H9 (cell line): ENCODE results near the gene MAGI3. TPM values are rescaled to one million over a fixed set of nuclear protein-coding genes. Genes with fewer than 3 reads are reported as not detected.

Experiments used
- DNase-seq: peaks from one replicate; pipeline ENCODE4 v3.0.0-alpha.2; 2017
- H2AFZ ChIP-seq: one replicate; pipeline ENCODE4 v1.6.1; 2013; ENCODE audit warnings: mild to moderate bottlenecking, low read length, control low read depth, moderate library complexity
- H2AK5ac ChIP-seq: 2 replicates; pipeline ENCODE4 v1.6.1; 2013; ENCODE audit warnings: low read length, control low read depth, mixed read lengths; ENCODE audit not compliant: insufficient read length
- H2BK120ac ChIP-seq: one replicate; pipeline ENCODE4 v1.6.1; 2013; ENCODE audit warnings: low read depth, mild to moderate bottlenecking, low read length, control low read depth, inconsistent platforms; ENCODE audit not compliant: poor library complexity, severe bottlenecking
- H2BK12ac ChIP-seq: 2 replicates; pipeline ENCODE4 v1.6.1; 2013; ENCODE audit warnings: low read length, control low read depth, mixed read lengths, low read depth; ENCODE audit not compliant: insufficient read length
- H2BK15ac ChIP-seq: 2 replicates; pipeline ENCODE4 v1.6.1; 2013; ENCODE audit warnings: low read depth, low read length, control low read depth
- H2BK20ac ChIP-seq: one replicate; pipeline ENCODE4 v1.6.1; 2013; ENCODE audit warnings: low read depth, mild to moderate bottlenecking, low read length, control low read depth, inconsistent platforms; ENCODE audit not compliant: poor library complexity, severe bottlenecking
- H2BK5ac ChIP-seq: 2 replicates; pipeline ENCODE4 v1.6.1; 2013; ENCODE audit warnings: low read length, control low read depth, mixed read lengths; ENCODE audit not compliant: insufficient read length
- H3K14ac ChIP-seq: 2 replicates; pipeline ENCODE4 v1.6.1; 2013; ENCODE audit warnings: low read length, control low read depth; ENCODE audit not compliant: insufficient read depth
- H3K18ac ChIP-seq: 2 replicates; pipeline ENCODE4 v1.6.1; 2013; ENCODE audit warnings: low read depth, mild to moderate bottlenecking, mixed read lengths, low read length, control low read depth; ENCODE audit not compliant: insufficient read length
- H3K23ac ChIP-seq: 2 replicates; pipeline ENCODE4 v1.6.1; 2013; ENCODE audit warnings: low read length, control low read depth, mixed read lengths, low read depth; ENCODE audit not compliant: insufficient read length
- H3K23me2 ChIP-seq: 2 replicates; pipeline ENCODE4 v1.6.1; 2013; ENCODE audit warnings: low read depth, mild to moderate bottlenecking, mixed read lengths, low read length, control low read depth; ENCODE audit not compliant: insufficient read length, poor library complexity, severe bottlenecking
- H3K27ac ChIP-seq: 2 replicates; pipeline ENCODE4 v1.5.1; 2013; ENCODE audit warnings: low read length, control low read depth, mixed read lengths, low read depth; ENCODE audit not compliant: insufficient read length
- H3K27me3 ChIP-seq: 2 replicates; pipeline ENCODE4 v1.6.1; 2013; ENCODE audit warnings: low read length, control low read depth, inconsistent platforms; ENCODE audit not compliant: insufficient read depth
- H3K4ac ChIP-seq: 2 replicates; pipeline ENCODE4 v1.6.1; 2013; ENCODE audit warnings: low read depth, mild to moderate bottlenecking, control low read depth, inconsistent platforms, low read length, moderate library complexity
- H3K4me1 ChIP-seq: 2 replicates; pipeline ENCODE4 v1.6.1; 2013; ENCODE audit warnings: low read length, control low read depth, inconsistent platforms; ENCODE audit not compliant: insufficient read depth
- H3K4me2 ChIP-seq: 2 replicates; pipeline ENCODE4 v1.6.1; 2013; ENCODE audit warnings: low read length, control low read depth, mixed read lengths; ENCODE audit not compliant: insufficient read length, insufficient read depth
- H3K56ac ChIP-seq: 2 replicates; pipeline ENCODE4 v1.6.1; 2013; ENCODE audit warnings: low read depth, mild to moderate bottlenecking, mixed read lengths, low read length, control low read depth; ENCODE audit not compliant: insufficient read length
- H3K79me1 ChIP-seq: 2 replicates; pipeline ENCODE4 v1.6.1; 2013; ENCODE audit warnings: low read depth, mild to moderate bottlenecking, moderate library complexity, low read length, control low read depth, inconsistent platforms; ENCODE audit not compliant: insufficient read depth, poor library complexity, severe bottlenecking
- H3K79me2 ChIP-seq: 2 replicates; pipeline ENCODE4 v1.6.1; 2013; ENCODE audit warnings: low read length, control low read depth, inconsistent platforms; ENCODE audit not compliant: insufficient read depth
- H3K9ac ChIP-seq: 2 replicates; pipeline ENCODE4 v1.6.1; 2013; ENCODE audit warnings: low read length, control low read depth, mixed read lengths; ENCODE audit not compliant: insufficient read length; ENCODE audit errors: extremely low read depth
- H3K9me3 ChIP-seq: one replicate; pipeline ENCODE4 v1.6.1; 2013; ENCODE audit warnings: low read depth, low read length, inconsistent platforms; ENCODE audit not compliant: control insufficient read depth
- H3T11ph ChIP-seq: one replicate; pipeline ENCODE4 v1.6.1; 2013; ENCODE audit warnings: mild to moderate bottlenecking, low read length, control low read depth, inconsistent platforms
- H4K20me1 ChIP-seq: one replicate; pipeline ENCODE4 v1.6.1; 2013; ENCODE audit not compliant: control insufficient read depth, insufficient read length, insufficient read depth
- H4K5ac ChIP-seq: 2 replicates; pipeline ENCODE4 v1.6.1; 2013; ENCODE audit warnings: low read depth, mild to moderate bottlenecking, mixed read lengths, low read length, control low read depth; ENCODE audit not compliant: insufficient read length
- H4K8ac ChIP-seq: replicated peaks from 2 replicates; pipeline ENCODE4 v1.6.1; 2013; ENCODE audit warnings: low read length, control low read depth, mixed read lengths, low read depth; ENCODE audit not compliant: insufficient read length
- H4K91ac ChIP-seq: 2 replicates; pipeline ENCODE4 v1.6.1; 2013; ENCODE audit warnings: low read depth, mild to moderate bottlenecking, moderate library complexity, mixed read lengths, low read length, control low read depth; ENCODE audit not compliant: insufficient read length
- H3K27ac Mint-ChIP-seq, 3 experiments: 2 replicates in 2 of 3; 3 replicates in 1 of 3; pipeline ENCODE4 v1.8.0; 2020 to 2021; ENCODE audit warnings: mixed read lengths in 3 of 3, mild to moderate bottlenecking in 1 of 3, moderate library complexity in 1 of 3
- H3K27me3 Mint-ChIP-seq: 2 replicates; pipeline ENCODE4 v1.8.0; 2021; ENCODE audit warnings: low read depth, mild to moderate bottlenecking, moderate library complexity, mixed read lengths
- H3K36me3 Mint-ChIP-seq, 3 experiments: 2 replicates in 2 of 3; 3 replicates in 1 of 3; pipeline ENCODE4 v1.8.0; 2020 to 2021; ENCODE audit warnings: low read depth in 3 of 3, mixed read lengths in 3 of 3; ENCODE audit not compliant: insufficient read depth in 1 of 3
- H3K4me1 Mint-ChIP-seq, 2 experiments: 2 replicates each; pipeline ENCODE4 v1.8.0; 2020; ENCODE audit warnings: mixed read lengths in 2 of 2
- H3K4me3 Mint-ChIP-seq, 2 experiments: 2 replicates in 1 of 2; 3 replicates in 1 of 2; pipeline ENCODE4 v1.8.0; 2020 to 2021; ENCODE audit warnings: mild to moderate bottlenecking in 2 of 2, mixed read lengths in 2 of 2, moderate library complexity in 1 of 2
- H3K9me3 Mint-ChIP-seq, 2 experiments: 2 replicates in 1 of 2; 3 replicates in 1 of 2; pipeline ENCODE4 v1.8.0; 2020; ENCODE audit warnings: mild to moderate bottlenecking in 2 of 2, mixed read lengths in 2 of 2, moderate library complexity in 1 of 2
- CTCF ChIP-seq: fragments of 200-600 bp; sonication (generic); conservative IDR thresholded peaks from 3 replicates; pipeline ENCODE4 v1.8.0; 2021; ENCODE audit warnings: antibody characterized with exemption, mild to moderate bottlenecking
- total RNA-seq: library from RNA; stranded (reverse); gene quantifications from 2 replicates; pipeline ENCODE4 v1.2.1, GENCODE V29; 2021

MAGI3 gene
- total RNA-seq, 1 experiment from 2014 or later = 8.2 TPM

- H2BK120ac ChIP-seq = no peak overlapping the region
- no peak overlapping the region for H4K8ac ChIP-seq
- H3K27ac Mint-ChIP-seq = no peak overlapping the region
- no peak overlapping the region for H3K56ac ChIP-seq
- no peak for TF ChIP-seq CTCF
- H3K79me2 ChIP-seq = no peaks in the 10 kb centered on the region
- H3K4me2 ChIP-seq = no peak overlapping the region
- H3K27ac ChIP-seq = no peak overlapping the region
- no peaks in the 10 kb centered on the region for H4K20me1 ChIP-seq
- DNase-seq = no peak
- H3K14ac ChIP-seq = no peak overlapping the region
- no peak overlapping the region for H2BK5ac ChIP-seq
- no peak overlapping the region for H3K23ac ChIP-seq
- H3K18ac ChIP-seq = no peak overlapping the region
- no peak overlapping the region for H2BK15ac ChIP-seq
- H3K36me3 Mint-ChIP-seq = peaks cover 3 to 7% (median 7%) of the 10 kb centered on the region in 3 experiments
- H3K4me1 ChIP-seq = no peaks in the 10 kb centered on the region
- H2AFZ ChIP-seq = no peak overlapping the region
- no peak overlapping the region for H3K4ac ChIP-seq
- no peaks in the 10 kb centered on the region for H3K27me3 Mint-ChIP-seq
- H2AK5ac ChIP-seq = no peak overlapping the region
- no peaks in the 10 kb centered on the region for H3K4me1 Mint-ChIP-seq
- no peaks in the 10 kb centered on the region for H3K9me3 ChIP-seq
- no peak overlapping the region for H2BK20ac ChIP-seq
- no peak overlapping the region for H3K4me3 Mint-ChIP-seq
- no peak overlapping the region for H2BK12ac ChIP-seq
- no peak overlapping the region for H4K5ac ChIP-seq
- H3T11ph ChIP-seq = no peak overlapping the region
- H3K79me1 ChIP-seq = no peaks in the 10 kb centered on the region
- H3K27me3 ChIP-seq = no peaks in the 10 kb centered on the region
- H3K9me3 Mint-ChIP-seq = peaks cover 3 to 9% of the 10 kb centered on the region in 2 experiments; a peak in 4 of 5 replicates
- H3K23me2 ChIP-seq = no peaks in the 10 kb centered on the region
- no peak overlapping the region for H4K91ac ChIP-seq
- H3K9ac ChIP-seq = no peak overlapping the region
Measured at GRCh38 chr1:113517983-113518382, 127.7 kb downstream of the MAGI3 start.
